GM18507 (cell line): ENCODE measurements around the gene EIF4G3.
"Not testable (repeated sequence)": the region's sequence is repeated elsewhere in the genome, so short reads cannot be mapped to it uniquely, and the experiment has no call there.

ENCODE experiments used
- DNase-seq: peaks from one replicate; pipeline ENCODE4 v3.0.0; 2011; ENCODE audit warnings: low read depth; ENCODE audit not compliant: insufficient read length; ENCODE audit errors: extremely low spot score
- FAIRE-seq: peaks from 2 replicates; lab custom pipeline; 2011; peaks lifted over from hg19 to GRCh38; lab: Jason Lieb, UNC

The EIF4G3 gene

DNA sequence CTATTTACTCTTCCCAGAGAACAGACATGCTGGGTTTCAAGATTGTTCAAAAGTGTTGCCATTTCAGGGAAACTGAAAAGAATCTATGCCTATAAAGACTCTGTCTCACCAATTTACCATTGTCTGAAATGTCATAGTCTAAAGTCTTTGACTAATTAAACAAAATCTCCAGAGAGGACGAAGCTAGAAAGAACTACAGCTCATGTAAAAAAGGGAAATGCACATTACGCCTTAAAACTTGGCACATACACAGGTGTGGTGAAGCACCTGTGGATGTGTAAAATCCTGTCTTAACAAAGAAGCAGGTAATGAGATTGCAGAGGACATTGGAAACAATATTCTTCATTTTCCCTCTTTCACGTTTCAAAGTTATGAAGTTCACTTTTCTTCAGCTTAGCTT is 130.6 kb downstream of the EIF4G3 start:
- DNase-seq (no peak), FAIRE-seq (no peak)

GRCh38 chr1:21045351-21045750 is 131.3 kb downstream of the EIF4G3 start:
- DNase-seq, result no peak
- FAIRE-seq, result no peak

DNA sequence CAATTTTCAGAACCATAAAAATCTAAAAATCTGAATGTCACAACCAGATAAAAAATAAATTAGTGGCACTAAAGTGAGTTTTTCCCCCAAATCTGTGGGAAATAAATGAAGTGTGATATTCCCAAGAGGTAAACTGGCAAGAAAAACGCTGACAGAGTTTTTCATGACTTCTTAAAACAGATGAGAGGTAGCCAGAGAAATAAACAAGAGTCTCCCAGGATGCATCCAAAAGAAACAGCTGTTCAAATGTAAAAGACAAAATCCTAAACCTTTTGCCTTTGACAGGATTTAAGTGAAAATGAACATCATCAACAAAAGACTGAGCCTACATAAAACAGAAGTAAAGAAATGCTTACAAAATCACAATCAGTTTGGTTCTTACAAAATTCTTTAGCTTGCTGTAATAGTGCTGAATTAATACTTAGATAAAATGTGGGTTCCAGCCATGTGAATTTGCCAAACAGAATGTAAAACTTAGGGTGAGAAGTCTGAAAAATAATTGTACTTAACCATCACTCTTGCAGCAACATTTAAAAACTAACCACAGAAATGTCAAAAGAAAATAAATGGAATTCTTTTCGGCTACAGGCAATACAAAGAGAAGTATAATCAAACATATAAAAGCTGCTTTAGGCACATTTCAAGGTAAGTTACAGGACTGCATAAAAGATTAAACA is 133.6 kb downstream of the EIF4G3 start:
- no peak for FAIRE-seq
- no peak for DNase-seq

DNA sequence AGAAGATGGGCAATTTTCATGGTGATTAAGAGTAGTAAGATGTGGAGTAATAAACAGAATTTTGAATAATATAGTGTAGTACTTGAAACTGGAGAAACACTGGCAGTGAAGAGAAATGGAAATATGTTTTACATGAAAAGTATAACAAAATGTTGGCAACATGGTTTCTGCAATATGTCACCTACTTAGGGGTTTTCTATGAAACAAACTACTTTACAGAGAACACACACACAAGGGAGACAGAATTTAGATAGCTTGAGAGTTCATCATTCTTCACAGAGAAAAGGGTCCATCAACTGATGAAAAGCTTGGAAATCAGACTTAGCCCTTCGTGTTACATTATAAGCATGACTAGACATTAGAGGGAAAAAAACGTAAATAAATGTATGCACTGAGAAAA is 135.2 kb downstream of the EIF4G3 start:
- DNase-seq (no peak), FAIRE-seq (no peak)

DNA sequence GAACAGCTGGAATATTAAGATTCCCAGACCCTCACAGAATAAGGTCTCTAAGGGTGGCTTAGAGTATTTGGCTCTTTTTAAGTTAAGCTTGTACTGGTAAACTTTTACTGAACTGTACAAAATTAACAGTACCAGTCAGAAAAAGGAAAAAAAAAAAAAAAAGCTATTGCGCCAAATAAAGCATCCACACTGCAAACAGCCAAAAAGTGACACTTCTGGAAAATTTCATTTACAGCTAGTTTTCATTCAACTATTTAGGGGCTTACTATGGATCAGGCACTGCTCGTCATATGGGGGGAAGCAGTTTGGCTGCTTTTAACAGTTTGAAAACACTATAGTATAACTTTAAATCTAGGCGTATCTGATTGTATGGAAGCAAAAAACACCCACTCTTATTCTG is 139.6 kb downstream of the EIF4G3 start:
- DNase-seq (no peak), FAIRE-seq (no peak)

DNA sequence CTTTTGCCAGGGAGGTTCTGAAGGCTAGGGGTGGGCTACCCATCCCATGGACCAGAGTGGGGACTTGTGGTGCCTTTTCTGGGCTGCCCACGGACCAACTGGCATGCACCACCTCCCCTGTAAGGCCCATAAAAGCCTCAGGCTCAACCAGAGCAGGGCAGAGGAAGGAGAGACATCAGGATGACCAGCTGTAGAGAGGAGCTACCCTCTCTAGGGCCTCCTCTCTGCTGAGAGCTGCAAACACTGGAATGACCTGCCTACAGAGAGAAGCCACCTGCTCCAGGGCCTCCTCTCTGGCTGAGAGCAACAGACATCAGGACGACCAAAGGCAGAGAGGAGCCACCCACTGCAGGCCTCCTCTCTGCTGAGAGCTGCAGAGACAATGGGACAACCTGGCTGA is 140.9 kb downstream of the EIF4G3 start:
- DNase-seq, result no peak

GRCh38 chr1:21034725-21035628 is 141.7 kb downstream of the EIF4G3 start:
- no peak for FAIRE-seq
- DNase-seq, result no peak

More for the DNA sequence above, 140.9 kb downstream of the EIF4G3 start:
- no peak for FAIRE-seq

- no peak for DNase-seq
- no peak for FAIRE-seq
These were observed 144.0 kb downstream of the EIF4G3 start for GRCh38 chr1:21032741-21033140.

GRCh38 chr1:21030181-21030580 is 146.5 kb downstream of the EIF4G3 start:
- no peak for FAIRE-seq
- DNase-seq, result no peak

DNA sequence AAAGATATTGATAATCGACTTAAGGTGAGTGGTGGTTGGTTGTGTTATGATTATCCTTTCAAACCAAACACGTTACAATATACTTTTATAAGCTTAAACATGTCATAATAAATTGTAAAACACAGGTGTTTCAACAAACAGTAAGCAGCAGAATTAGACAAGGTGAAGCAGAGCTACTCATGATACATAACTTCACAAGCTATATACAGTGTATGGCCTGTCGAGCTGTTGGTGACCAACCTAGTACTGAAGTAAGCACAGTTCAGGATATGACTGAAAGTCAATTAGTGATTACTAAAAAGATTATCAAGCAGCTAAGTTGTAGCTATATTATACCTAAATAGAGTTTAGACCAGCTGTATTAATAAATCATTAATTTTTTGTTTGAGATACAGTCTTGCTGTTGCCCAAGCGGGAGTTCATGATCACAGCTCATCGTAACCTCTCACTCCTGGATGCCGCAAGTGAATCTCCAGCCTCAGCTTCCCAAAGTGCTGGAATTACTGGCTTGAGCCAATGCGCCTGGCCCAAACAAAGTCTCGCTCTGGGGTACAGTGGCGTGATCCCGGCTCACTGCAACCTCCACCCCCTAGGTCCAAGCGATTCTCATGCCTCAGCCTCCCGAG is 148.1 kb downstream of the EIF4G3 start:
- no peak for FAIRE-seq
- no peak for DNase-seq

GRCh38 chr1:21027805-21028204 is 148.9 kb downstream of the EIF4G3 start:
- DNase-seq, result no peak
- FAIRE-seq, result peak; percentile 84

DNA sequence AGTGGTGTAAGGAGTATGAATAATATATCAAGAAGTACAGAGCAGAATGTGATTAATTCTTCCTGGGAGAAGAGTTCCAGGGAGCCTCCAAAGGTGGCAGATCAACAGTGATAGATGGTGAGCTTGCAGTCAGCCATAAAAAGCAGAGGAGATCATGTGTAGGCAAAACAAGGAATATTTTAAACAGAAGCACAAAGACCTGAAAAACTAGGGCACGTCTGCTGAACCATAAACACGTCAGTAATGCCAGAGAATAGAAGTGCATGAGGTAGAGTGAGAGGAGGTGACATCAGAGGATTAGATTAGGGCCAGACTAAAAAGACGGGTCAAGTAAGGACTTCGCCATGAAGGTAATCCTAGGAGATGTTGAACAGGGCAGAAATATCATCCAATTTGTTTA is 151.8 kb downstream of the EIF4G3 start:
- no peak for DNase-seq
- no peak for FAIRE-seq

DNA sequence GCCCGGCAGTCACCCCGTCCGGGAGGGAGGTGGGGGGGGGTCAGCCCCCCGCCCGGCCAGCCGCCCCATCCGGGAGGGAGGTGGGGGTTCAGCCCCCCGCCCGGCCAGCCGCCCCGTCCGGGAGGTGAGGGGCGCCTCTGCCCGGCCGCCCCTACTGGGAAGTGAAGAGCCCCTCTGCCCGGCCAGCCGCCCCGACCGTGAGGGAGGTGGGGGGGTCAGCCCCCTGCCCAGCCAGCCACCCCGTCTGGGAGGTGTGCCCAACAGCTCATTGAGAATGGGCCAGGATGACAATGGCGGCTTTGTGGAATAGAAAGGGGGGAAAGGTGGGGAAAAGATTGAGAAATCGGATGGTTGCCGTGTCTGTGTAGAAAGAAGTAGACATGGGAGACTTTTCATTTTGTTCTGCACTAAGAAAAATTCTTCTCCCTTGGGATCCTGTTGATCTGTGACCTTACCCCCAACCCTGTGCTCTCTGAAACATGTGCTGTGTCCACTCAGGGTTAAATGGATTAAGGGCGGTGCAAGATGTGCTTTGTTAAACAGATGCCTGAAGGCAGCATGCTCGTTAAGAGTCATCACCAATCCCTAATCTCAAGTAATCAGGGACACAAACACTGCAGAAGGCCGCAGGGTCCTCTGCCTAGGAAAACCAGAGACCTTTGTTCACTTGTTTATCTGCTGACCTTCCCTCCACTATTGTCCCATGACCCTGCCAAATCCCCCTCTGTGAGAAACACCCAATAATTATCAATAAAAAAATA is 152.4 kb downstream of the EIF4G3 start:
- DNase-seq, FAIRE-seq: not testable (repeated sequence)

GRCh38 chr1:21022279-21023040 is 154.2 kb downstream of the EIF4G3 start:
- peak; percentile 89 for FAIRE-seq
- peak; percentile 37 for DNase-seq

- FAIRE-seq, result no peak
- no peak for DNase-seq
These were observed 155.4 kb downstream of the EIF4G3 start for GRCh38 chr1:21021311-21021710.

DNA sequence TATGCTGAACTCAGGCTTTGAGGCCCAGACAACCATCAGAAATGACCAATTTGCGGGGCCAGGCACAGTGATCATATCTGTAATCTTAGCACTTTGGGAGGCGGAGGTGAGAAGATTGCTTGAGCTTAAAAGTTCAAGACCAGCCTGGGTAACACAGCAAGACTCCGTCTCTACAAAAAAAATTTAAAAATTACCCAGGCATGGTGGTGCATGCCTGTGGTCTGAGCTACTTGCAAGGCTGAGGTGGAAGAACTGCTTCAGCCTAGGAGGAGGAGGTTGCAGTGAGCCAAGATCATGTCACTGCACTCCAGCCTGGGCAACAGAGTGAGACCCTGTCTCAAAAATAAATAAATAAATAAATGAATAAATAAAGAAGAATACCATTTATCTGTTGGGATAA is 156.5 kb downstream of the EIF4G3 start:
- FAIRE-seq (no peak), DNase-seq (no peak)

GRCh38 chr1:21018673-21019072 is 158.0 kb downstream of the EIF4G3 start:
- FAIRE-seq, result no peak
- DNase-seq, result no peak

DNA sequence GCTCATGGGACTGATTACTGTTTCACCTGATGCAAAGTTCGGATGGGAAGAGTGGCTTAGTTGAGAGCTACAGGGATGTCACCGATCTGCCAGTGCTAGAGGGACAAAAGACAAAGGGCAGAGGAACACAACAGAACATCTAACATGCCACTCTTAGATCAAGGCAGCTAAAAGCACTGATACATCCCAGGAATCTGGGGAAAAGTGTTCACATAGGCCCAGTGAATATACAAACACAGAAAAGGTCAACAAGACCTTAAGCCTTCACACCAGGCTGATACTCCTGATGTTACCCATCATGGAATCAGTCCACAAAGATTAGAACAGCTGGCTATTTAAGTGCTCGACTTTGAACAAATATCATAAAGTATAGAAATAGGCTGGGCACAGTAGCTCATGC is 163.2 kb downstream of the EIF4G3 start:
- no peak for FAIRE-seq

DNA sequence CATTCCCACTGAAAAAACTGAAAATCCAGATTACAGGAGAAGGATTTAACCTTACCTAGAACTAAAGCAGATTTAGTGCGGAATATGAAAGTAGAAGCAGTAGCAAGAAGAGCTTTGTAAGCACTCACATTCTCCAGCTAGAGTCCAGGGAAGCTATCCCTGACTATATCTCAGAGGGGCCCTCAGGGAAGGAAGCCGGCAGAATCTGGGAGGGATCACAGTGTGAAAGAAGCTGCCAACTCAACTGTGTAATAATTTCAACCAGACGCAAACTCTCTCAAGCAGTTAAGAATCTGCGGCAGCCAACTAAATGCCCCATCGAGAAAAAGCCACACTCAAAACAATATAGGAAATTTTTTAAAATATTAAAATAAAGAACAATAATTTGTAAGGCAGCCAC is 163.8 kb downstream of the EIF4G3 start:
- no peak for FAIRE-seq
- no peak for DNase-seq

More for the DNA sequence above, 163.2 kb downstream of the EIF4G3 start:
- no peak for DNase-seq
